ENCODE measurements around the gene LYSMD1.

The LYSMD1 gene

GRCh38 chr1:151198254-151199127 lies 32.8 kb upstream of the LYSMD1 start, which contains the start of gene PIP5K1A:
Gene PIP5K1A, plus strand, starts transcription at chr1:151198552. Its CDS starts 445 bp downstream, at chr1:151198997.
- Histone ChIP-seq H3K4me1 (ENCODE audit: control insufficient read depth, insufficient read depth, low read length) (peaks cover 8% of the 10 kb centered on the region), H3K36me3 (ENCODE audit: control insufficient read depth in 2 of 2, insufficient read depth in 1 of 2, low read length in 2 of 2) (peaks cover 14 to 19% of the 10 kb centered on the region in 2 experiments; a peak in 2 of 3 replicates), H3K9me3 (ENCODE audit: control insufficient read depth, insufficient read depth, low read depth, low read length) (no peaks in the 10 kb centered on the region), H3K27ac (ENCODE audit: extremely low read depth, low read depth, low read length) (peak within 1 kb of the TSS; percentile 80), H3K4me3 (ENCODE audit: low read depth, low read length) (peak within 1 kb of the TSS; percentile 94)
- CTCF ChIA-PET, result interaction anchor here (0.5 to 1.0 kb wide), 4 partner anchors 9 to 577 kb away, joined by 3 to 6 read pairs (median 4); no protein-coding TSS in a partner anchor
- POLR2A ChIA-PET, result interaction anchor here (0.5 to 2.2 kb wide), 6 partner anchors 9 to 129 kb away, joined by 3 to 12 read pairs (median 6); partner anchors contain the start of genes PSMD4, VPS72 and ZNF687
- TF ChIP-seq ZNF785 (tag by site-specific recombination; IDR thresholded peaks at IDR 0.05) (peak; percentile 82; the same call in 1 of the 2 replicates), ZNF2 (tag by site-specific recombination; IDR thresholded peaks at IDR 0.05) (peak; percentile 20; the same call in 1 of the 2 replicates), ZNF514 (tag by site-specific recombination; IDR thresholded peaks at IDR 0.05) (no peak), ATF2 (tag by site-specific recombination; IDR thresholded peaks at IDR 0.05; ENCODE audit: low read depth) (no peak), ZNF571 (tag by site-specific recombination; IDR thresholded peaks at IDR 0.05) (no peak), ZNF518A (tag by site-specific recombination; conservative IDR thresholded peaks at IDR 0.05; ENCODE audit: low read depth) (no peak), GFI1B (tag by site-specific recombination; IDR thresholded peaks at IDR 0.05) (no peak), ZNF501 (tag by site-specific recombination; IDR thresholded peaks at IDR 0.05) (0 out of 2 replicates have a peak, but pooled peaks have one; percentile 12), ZNF791 (tag by site-specific recombination; IDR thresholded peaks at IDR 0.05) (no peak), ZNF138 (tag by site-specific recombination; IDR thresholded peaks at IDR 0.05; ENCODE audit: borderline replicate concordance) (no peak), ZNF426 (tag by site-specific recombination; IDR thresholded peaks at IDR 0.05) (no peak), TRIM28 (IDR thresholded peaks at IDR 0.05; ENCODE audit: borderline replicate concordance, low read length) (peak; percentile 35; the same call in 1 of the 2 replicates), ZFP69B (tag by site-specific recombination; IDR thresholded peaks at IDR 0.05) (peak; percentile 83), ZNF585B (tag by site-specific recombination; IDR thresholded peaks at IDR 0.05) (no peak), ZNF324 (tag by site-specific recombination; IDR thresholded peaks at IDR 0.05) (no peak), ZSCAN30 (tag by site-specific recombination; IDR thresholded peaks at IDR 0.05) (peak; percentile 66; the same call in 1 of the 2 replicates), YY1 (tag by site-specific recombination; IDR thresholded peaks at IDR 0.05) (peak; percentile 86), IKZF3 (tag by site-specific recombination; IDR thresholded peaks at IDR 0.05) (no peak), SP7 (tag by site-specific recombination; IDR thresholded peaks at IDR 0.05) (peak; percentile 66), ZNF404 (tag by site-specific recombination; IDR thresholded peaks at IDR 0.05) (no peak), ZNF555 (tag by site-specific recombination; conservative IDR thresholded peaks at IDR 0.05) (no peak), SP2 (tag by site-specific recombination; IDR thresholded peaks at IDR 0.05) (peak; percentile 84), ZNF768 (tag by site-specific recombination; IDR thresholded peaks at IDR 0.05) (no peak)
- TF ChIP-seq, protein P1, sequence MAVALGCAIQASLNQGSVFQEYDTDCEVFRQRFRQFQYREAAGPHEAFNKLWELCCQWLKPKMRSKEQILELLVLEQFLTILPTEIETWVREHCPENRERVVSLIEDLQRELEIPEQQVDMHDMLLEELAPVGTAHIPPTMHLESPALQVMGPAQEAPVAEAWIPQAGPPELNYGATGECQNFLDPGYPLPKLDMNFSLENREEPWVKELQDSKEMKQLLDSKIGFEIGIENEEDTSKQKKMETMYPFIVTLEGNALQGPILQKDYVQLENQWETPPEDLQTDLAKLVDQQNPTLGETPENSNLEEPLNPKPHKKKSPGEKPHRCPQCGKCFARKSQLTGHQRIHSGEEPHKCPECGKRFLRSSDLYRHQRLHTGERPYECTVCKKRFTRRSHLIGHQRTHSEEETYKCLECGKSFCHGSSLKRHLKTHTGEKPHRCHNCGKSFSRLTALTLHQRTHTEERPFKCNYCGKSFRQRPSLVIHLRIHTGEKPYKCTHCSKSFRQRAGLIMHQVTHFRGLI (tag by site-specific recombination; IDR thresholded peaks at IDR 0.05), result peak; percentile 87
- TF ChIP-seq, protein P2, sequence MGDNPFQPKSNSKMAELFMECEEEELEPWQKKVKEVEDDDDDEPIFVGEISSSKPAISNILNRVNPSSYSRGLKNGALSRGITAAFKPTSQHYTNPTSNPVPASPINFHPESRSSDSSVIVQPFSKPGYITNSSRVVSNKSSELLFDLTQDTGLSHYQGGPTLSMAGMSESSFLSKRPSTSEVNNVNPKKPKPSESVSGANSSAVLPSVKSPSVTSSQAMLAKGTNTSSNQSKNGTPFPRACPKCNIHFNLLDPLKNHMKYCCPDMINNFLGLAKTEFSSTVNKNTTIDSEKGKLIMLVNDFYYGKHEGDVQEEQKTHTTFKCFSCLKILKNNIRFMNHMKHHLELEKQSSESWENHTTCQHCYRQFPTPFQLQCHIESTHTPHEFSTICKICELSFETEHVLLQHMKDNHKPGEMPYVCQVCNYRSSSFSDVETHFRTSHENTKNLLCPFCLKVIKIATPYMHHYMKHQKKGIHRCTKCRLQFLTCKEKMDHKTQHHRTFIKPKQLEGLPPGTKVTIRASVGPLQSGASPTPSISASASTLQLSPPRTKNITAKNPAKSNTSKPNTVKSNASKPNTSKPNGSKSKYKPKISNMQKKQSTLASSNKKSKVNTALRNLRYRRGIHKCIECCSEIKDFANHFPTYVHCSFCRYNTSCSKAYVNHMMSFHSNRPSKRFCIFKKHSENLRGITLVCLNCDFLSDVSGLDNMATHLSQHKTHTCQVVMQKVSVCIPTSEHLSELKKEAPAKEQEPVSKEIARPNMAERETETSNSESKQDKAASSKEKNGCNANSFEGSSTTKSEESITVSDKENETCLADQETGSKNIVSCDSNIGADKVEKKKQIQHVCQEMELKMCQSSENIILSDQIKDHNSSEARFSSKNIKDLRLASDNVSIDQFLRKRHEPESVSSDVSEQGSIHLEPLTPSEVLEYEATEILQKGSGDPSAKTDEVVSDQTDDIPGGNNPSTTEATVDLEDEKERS (tag by site-specific recombination; IDR thresholded peaks at IDR 0.05), result no peak
